Tibial artery (tissue), 4 donors: ENCODE measurements around the gene GSK3A.
A peak's percentile ranks its signal among the peaks of the same experiment; 100 is the strongest.

Experiments
- DNase-seq, 2 donors: peaks; one replicate each; pipeline ENCODE4 v3.0.0-alpha.2; 2019
- H3K27ac ChIP-seq, 2 donors: fragments of 200-600 bp; sonication (generic) in 1 of 2; 1 replicate in 1 of 2; 2 replicates in 1 of 2; pipeline ENCODE4 v1.5.1; 2018 to 2019; ENCODE audit warnings: mild to moderate bottlenecking in 1 of 2
- H3K27me3 ChIP-seq, 2 donors: fragments of 200-600 bp; sonication (generic) in 1 of 2; one replicate each; pipeline versions ENCODE4 v1.5.1 to v1.6.0; 2016 to 2019
- H3K36me3 ChIP-seq, 3 donors: fragments of 200-600 bp; sonication (generic) in 2 of 3; one replicate each; pipeline ENCODE4 v1.5.1; 2016 to 2019; ENCODE audit warnings: mild to moderate bottlenecking in 2 of 3
- H3K4me1 ChIP-seq, 4 donors: fragments of 200-600 bp; sonication (generic) in 2 of 4; 1 replicate in 3 of 4; 2 replicates in 1 of 4; pipeline ENCODE4 v1.5.1; 2016 to 2019
- H3K4me3 ChIP-seq, 2 donors: fragments of 200-600 bp; sonication (generic) in 1 of 2; 1 replicate in 1 of 2; 2 replicates in 1 of 2; pipeline ENCODE4 v1.5.1; 2018 to 2019; ENCODE audit warnings: mild to moderate bottlenecking in 2 of 2
- H3K9me3 ChIP-seq, 3 donors: fragments of 200-600 bp; sonication (generic) in 1 of 3; one replicate each; pipeline ENCODE4 v1.5.1; 2016 to 2019
- CTCF ChIP-seq, 2 experiments: fragments of 200-600 bp in 1 of 2; fragments of 450-650 bp in 1 of 2; IDR thresholded peaks; one replicate each; pipeline ENCODE4 v1.5.1; 2017 to 2019; ENCODE audit warnings: antibody characterized with exemption in 2 of 2, mild to moderate bottlenecking in 1 of 2, moderate library complexity in 1 of 2
- intact Hi-C: fragments of 100-400 bp; cut with DNase I; formaldehyde crosslinking; loops from one replicate; pipeline ENCODE4 v1.15.0; 2023; ENCODE audit warnings: low total_unique reads

The GSK3A gene

DNA sequence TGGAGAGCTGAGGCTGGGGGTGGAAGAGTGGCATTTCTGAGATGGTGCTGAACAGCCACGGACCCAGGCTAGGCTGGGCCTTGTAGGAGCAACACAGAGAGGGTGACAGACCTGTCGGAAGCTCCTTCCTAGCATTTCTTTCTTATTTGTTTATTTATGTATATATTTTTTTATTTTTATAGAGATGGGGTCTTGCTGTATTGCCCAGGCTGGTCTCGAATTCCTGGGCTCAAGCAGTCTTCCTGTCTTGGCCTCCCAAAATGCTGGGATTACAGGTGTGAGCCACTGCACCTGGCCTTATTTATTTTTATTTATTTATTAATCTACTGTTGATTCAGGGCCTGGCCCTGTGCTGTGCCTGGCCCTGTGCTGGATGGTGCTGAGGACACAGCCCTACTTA is 33.1 kb upstream of the GSK3A start:
- peaks cover 22 to 34% (median 32%) of the 10 kb centered on the region in 3 donors for H3K36me3 ChIP-seq
- peaks cover 6 to 92% (median 67%) of the 10 kb centered on the region in 4 donors for H3K4me1 ChIP-seq
- intact Hi-C loops = no loop called here
- no peak for DNase-seq
- peak overlapping the region; percentile 93 to 97 for H3K27ac ChIP-seq
- no peaks in the 10 kb centered on the region for H3K27me3 ChIP-seq
- TF ChIP-seq CTCF (IDR thresholded peaks at IDR 0.05) = no peak
- H3K9me3 ChIP-seq = no peaks in the 10 kb centered on the region
- H3K4me3 ChIP-seq = no peak overlapping the region

- H3K4me3 ChIP-seq = no peak overlapping the region
- peak overlapping the region; percentile 93 to 97 for H3K27ac ChIP-seq
- no peaks in the 10 kb centered on the region for H3K9me3 ChIP-seq
- intact Hi-C loops = no loop called here
- H3K27me3 ChIP-seq = no peaks in the 10 kb centered on the region
- peaks cover 22 to 34% (median 32%) of the 10 kb centered on the region in 3 donors for H3K36me3 ChIP-seq
- H3K4me1 ChIP-seq = peaks cover 6 to 95% (median 71%) of the 10 kb centered on the region in 4 donors
- TF ChIP-seq CTCF (IDR thresholded peaks at IDR 0.05) = no peak
- peak in 1 of 2 donors; percentile 64 for DNase-seq
These were observed 32.7 kb upstream of the GSK3A start for GRCh38 chr19:42275103-42275502.

DNA sequence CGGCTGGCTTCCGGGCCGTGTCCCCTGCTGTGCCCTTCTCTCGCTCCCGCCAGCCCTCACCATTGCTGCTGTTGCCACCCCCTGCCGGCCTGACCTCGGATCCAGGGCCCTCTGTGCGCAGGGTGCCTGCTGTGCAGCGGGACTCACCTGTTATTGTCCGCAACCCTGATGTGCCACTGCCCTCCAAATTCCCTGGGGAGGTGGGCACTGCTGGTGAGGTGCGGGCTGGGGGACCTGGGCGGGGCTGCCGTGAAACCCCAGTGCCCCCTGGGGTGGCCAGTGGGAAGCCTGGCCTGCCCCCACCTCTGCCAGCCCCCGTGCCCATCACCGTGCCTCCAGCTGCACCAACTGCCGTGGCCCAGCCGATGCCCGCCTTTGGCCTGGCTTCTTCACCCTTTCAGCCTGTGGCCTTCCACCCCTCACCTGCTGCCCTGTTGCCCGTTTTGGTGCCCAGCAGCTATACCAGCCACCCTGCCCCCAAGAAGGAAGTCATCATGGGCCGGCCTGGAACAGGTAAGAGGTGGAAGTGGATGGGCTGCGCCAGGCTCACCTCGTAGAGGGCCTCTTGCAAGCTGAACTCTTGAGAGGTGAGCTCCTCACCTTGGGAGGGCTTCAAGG is 31.8 kb upstream of the GSK3A start:
- H3K4me1 ChIP-seq = peaks cover 6 to 95% (median 69%) of the 10 kb centered on the region in 4 donors
- H3K4me3 ChIP-seq = no peak overlapping the region
- H3K36me3 ChIP-seq = peaks cover 22 to 34% (median 32%) of the 10 kb centered on the region in 3 donors
- intact Hi-C loops = no loop called here
- H3K27ac ChIP-seq = peak overlapping the region; percentile 93 to 97
- peak in 1 of 2 donors; percentile 61 for DNase-seq
- H3K27me3 ChIP-seq = no peaks in the 10 kb centered on the region
- no peaks in the 10 kb centered on the region for H3K9me3 ChIP-seq
- no peak for TF ChIP-seq CTCF (IDR thresholded peaks at IDR 0.05)

- Histone ChIP-seq H3K36me3 (peaks cover 22 to 34% (median 32%) of the 10 kb centered on the region in 3 donors), H3K27ac (peak overlapping the region in 1 of 2 donors; percentile 17), H3K4me1 (peaks cover 6 to 89% (median 63%) of the 10 kb centered on the region in 4 donors), H3K9me3 (no peaks in the 10 kb centered on the region), H3K27me3 (no peaks in the 10 kb centered on the region), H3K4me3 (no peak overlapping the region)
- TF ChIP-seq CTCF (IDR thresholded peaks at IDR 0.05) = no peak
- no peak for DNase-seq
- intact Hi-C loops = no loop called here
These were observed 31.1 kb upstream of the GSK3A start for GRCh38 chr19:42273407-42274064.

- Histone ChIP-seq H3K4me1 (peaks cover 5 to 84% (median 57%) of the 10 kb centered on the region in 4 donors), H3K9me3 (no peaks in the 10 kb centered on the region), H3K27me3 (no peaks in the 10 kb centered on the region), H3K4me3 (no peak overlapping the region), H3K36me3 (peaks cover 22 to 34% (median 32%) of the 10 kb centered on the region in 3 donors), H3K27ac (no peak overlapping the region)
- DNase-seq = peak in 1 of 2 donors; percentile 61
- TF ChIP-seq CTCF (IDR thresholded peaks at IDR 0.05) = no peak
- intact Hi-C loops = no loop called here
These were observed 30.6 kb upstream of the GSK3A start for GRCh38 chr19:42272989-42273406.
